Mammary epithelial cell (primary cell): Measurements from ENCODE around the gene STK32B.

ENCODE experiments used
- EZH2 ChIP-seq: IDR thresholded peaks from 2 replicates; pipeline ENCODE4 v1.6.1; 2012; ENCODE audit warnings: low read length, inconsistent platforms, borderline replicate concordance
- TF ChIP-seq, protein P1 (sequence below), 2 donors: IDR thresholded peaks in 1 of 2; conservative IDR thresholded peaks in 1 of 2; 2 replicates each; pipeline ENCODE4 v1.5.1; 2011 to 2012; ENCODE audit warnings: inconsistent platforms in 2 of 2, low read length in 2 of 2, mild to moderate bottlenecking in 2 of 2, control low read depth in 1 of 2, low read depth in 1 of 2; ENCODE audit not compliant: insufficient read depth in 1 of 2; ENCODE audit errors: extremely low read depth in 1 of 2

- TF ChIP-seq, protein P1, sequence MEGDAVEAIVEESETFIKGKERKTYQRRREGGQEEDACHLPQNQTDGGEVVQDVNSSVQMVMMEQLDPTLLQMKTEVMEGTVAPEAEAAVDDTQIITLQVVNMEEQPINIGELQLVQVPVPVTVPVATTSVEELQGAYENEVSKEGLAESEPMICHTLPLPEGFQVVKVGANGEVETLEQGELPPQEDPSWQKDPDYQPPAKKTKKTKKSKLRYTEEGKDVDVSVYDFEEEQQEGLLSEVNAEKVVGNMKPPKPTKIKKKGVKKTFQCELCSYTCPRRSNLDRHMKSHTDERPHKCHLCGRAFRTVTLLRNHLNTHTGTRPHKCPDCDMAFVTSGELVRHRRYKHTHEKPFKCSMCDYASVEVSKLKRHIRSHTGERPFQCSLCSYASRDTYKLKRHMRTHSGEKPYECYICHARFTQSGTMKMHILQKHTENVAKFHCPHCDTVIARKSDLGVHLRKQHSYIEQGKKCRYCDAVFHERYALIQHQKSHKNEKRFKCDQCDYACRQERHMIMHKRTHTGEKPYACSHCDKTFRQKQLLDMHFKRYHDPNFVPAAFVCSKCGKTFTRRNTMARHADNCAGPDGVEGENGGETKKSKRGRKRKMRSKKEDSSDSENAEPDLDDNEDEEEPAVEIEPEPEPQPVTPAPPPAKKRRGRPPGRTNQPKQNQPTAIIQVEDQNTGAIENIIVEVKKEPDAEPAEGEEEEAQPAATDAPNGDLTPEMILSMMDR (conservative IDR thresholded peaks at IDR 0.05 in 1 of 2, IDR thresholded peaks at IDR 0.05 in 1 of 2; ENCODE audit: extremely low read depth in 1 of 2, insufficient read depth in 1 of 2, low read depth in 1 of 2, low read length in 2 of 2), result no peak
- TF ChIP-seq EZH2, result no peak
These were observed 141.4 kb downstream of the STK32B start for GRCh38 chr4:5192678-5193077.
